GM19351 (cell line): Measurements from ENCODE around the gene PIM1.
"Not testable (repeated sequence)": the region's sequence is repeated elsewhere in the genome, so short reads cannot be mapped to it uniquely, and the experiment has no call there.

Experiments
- ATAC-seq: cut with Tn5 transposase; IDR thresholded peaks from one replicate; pipeline ENCODE4 v1.9.1; 2021; ENCODE audit warnings: mild to moderate bottlenecking, moderate library complexity; ENCODE audit not compliant: unreplicated experiment

PIM1 gene

DNA sequence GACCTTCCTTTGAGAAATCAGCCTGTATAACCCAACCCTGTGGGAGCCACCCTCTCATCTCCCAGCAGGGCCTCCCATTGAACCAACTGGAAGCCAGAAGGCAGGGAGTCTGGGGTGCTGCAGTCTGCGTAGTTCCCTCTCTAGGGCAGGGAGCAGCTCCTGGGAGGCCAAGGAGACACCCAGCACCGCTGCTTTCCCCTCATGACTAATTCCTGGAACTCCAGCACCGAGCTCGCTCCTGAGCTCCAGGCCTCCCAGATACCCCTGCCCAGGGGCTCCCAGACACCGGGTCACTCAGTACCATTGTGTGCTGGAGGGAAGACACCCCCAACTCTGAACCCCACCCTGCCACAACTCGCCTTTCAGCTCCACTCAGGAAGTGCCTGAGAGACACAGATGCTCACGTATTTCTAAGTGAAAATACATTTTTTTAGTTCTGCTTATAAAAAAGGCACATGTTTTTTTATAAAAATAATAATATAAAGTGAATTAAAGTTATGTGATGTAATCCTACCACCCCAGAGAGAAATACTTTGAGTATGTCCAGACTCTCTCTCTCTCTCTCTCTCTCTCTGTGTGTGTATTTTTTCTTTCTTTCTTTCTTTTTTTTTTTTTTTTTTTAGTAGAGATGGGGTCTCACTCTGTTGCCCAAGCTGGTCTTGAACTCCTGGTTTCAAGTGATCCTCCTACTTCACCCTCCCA is 17.5 kb downstream of the PIM1 start:
- ATAC-seq, result no peak

DNA sequence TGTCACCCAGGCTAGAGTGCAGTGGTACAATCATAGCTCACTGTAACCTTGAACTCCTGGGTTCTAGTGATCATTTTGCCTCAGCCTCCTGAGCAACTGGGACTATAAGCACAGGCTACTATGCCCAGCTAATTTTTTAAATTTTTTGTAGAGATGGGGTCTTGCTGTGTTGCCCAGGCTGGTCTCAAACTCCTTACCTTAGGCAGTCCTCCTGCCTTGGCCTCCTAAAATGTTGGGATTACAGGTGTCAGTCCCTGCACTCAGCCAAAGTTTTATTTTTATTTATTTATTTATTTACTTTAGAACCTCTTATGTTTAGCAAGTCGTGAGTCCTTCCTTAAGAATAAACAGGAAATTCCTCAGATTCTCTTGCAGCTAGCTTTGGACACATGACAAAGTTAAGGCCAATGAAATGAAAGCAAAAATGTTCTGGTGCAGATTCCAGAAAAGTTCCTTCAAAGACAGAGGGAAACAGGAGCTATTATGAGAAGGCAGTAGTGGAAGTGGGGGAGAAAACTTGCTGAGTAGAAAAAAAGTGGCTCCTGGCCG is 19.1 kb downstream of the PIM1 start:
- ATAC-seq, result no peak

DNA sequence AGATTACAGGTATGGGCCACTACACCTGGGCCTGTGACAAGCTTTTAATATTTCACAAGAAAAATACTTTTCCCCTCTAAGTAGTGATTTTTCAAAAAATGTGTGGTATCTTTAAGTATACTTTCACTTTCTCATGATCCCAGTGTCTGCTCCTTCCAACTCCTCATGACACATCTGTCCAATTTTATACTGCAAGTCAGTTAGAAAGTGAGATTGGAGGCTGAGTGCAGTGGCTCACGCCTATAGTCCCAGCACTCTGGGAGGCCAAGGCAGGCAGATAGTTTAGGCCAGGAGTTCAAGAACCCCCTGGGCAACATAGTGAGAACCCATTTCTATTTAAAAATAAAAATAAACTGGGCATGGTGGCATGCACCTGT is 20.2 kb downstream of the PIM1 start:
- no peak for ATAC-seq

DNA sequence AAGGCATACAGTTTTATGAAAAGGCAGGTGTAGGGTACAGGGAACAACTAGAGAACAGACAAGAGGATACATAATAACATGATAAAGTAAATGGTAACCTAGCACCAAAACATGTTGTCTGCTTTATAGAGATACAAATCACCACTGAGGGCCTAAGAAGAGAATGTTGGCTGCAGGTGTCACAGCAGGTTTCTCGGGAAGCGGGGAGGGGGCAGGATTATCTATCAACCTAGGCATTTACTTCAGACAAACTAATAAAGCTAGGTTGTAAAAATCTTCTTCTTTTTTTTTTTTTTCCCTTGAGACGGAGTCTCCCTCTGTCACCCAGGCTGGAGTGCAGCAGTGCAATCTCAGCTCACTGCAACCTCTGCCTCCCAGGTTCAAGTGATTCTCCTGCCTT is 22.7 kb downstream of the PIM1 start:
- no peak for ATAC-seq

DNA sequence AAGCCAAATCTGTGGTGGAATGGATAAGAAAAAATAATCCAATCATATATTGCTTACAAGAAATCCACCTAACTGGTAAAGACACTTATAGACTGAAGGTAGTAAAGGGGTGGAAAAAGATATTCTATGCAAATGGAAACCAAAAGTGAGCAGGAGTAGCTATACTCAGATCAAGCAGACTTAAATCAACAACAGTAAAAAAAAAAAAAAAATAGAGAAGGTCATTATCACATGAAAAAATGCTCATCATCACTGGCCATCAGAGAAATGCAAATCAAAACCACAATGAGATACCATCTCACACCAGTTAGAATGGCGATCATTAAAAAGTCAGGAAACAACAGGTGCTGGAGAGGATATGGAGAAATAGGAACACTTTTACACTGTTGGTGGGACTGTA is 24.9 kb downstream of the PIM1 start:
- ATAC-seq, result not testable (repeated sequence)

DNA sequence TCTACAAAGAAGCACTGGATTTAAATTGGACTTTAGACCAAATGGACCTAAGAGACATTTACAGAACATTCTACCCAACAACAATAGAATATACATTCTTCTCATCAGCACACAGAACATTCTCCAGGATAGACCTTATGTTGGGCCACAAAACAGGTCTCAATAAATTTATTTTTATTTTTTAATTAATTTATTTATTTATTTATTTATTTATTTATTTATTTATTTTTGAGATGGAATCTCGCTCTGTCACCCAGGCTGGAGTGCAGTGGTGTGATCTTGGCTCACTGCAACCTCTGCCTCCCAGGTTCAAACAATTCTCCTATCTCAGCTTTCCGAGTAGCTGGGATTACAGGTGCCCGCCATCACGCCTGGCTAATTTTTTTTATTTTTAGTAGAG is 26.5 kb downstream of the PIM1 start:
- not testable (repeated sequence) for ATAC-seq

DNA sequence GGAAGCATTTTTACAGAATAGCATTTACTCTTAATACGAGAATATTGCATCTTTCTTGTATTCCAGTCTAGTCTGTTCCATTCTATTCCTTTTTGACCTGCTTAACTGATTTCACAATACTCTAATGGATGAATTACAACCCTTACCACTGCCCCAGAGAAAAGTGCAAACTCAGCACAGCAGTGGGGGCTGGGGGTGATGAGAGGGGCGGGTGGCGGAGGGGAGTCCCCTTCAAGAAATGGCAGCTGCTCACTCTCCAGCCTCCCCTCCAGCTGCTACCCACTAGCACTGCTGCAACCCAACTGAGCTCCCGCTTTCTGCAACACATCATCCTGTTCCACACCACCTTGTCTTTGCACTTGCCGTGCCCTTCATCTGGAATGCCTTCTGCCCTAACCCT is 30.1 kb downstream of the PIM1 start:
- no peak for ATAC-seq

DNA sequence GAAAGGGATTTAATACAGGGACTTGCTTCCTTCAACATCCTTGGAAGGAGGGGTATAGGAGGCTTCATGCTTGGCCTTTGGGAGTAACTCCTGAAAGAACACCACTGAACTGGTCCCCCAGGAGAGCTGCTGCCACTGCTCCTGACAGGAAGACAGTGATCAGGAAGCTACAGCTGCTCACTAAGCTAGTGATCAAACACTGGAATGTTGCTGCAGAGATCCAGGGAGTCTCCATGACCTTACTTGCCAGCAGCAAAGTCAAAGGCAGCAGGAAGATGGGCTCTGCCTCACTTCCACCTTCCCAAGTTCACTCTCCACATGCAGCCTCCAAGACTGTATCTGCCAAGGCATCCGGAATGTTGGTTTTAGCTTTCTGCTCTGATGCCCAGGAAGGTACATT is 31.8 kb downstream of the PIM1 start:
- no peak for ATAC-seq

DNA sequence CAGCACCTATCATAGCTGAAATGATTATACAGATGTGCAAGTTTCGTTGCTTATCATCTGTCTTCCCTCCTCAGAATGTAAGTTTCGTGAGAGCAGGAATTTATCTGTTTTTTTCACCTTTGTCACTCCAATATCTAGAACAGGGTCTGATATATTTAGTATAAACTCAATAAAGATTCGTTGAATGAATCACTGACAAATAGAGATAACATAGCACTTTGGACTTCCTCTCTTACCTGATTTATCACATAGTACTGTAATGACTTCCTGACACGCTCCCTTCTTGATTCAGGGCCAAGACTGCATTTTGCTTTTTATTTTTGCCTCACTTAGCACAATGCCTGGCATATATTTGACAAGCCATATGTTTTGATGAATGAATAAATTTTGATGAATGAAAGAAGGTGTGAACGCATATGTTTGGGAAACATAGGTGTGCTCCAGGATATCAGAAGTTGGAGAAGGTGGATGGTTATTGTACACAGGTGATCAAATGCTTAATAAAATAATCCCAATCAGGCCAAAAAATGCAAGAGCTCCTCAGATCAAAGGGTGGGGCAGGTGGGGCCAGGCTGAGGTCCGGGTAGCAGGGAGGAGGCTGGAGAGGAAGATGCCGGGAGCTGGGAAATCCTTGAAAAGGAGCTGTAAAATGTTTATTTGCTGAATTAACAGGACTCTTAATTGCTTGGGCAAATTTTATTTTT is 33.0 kb downstream of the PIM1 start:
- no peak for ATAC-seq

DNA sequence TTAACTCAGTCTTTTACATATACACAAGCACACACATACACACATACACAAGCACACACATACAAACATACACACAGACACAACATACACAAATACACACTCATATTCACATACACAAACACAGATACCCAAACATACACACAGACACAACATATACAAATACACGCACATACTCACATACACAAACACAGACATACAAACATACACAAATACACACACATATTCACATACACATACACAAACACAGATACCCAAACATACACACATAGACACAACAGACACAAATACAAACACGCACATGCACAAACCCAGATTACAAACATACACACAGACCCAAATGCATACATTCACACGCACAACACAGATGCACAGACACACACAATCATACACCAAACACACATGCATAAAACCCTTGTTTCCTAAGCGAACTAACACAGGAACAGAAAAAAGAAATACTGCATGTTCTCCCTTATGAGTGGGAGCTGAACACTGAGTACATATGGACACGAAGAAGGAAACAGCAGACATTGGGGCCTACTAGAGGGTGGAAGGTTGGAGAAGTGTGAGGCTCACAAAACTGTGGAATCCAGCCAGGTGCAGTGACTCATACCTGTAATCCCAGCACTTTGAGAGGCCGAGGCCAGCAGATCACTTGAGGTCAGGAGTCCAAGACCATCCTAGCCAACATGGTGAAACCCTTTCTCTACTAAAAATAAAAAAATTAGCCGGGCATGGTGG is 34.2 kb downstream of the PIM1 start:
- ATAC-seq, result no peak

DNA sequence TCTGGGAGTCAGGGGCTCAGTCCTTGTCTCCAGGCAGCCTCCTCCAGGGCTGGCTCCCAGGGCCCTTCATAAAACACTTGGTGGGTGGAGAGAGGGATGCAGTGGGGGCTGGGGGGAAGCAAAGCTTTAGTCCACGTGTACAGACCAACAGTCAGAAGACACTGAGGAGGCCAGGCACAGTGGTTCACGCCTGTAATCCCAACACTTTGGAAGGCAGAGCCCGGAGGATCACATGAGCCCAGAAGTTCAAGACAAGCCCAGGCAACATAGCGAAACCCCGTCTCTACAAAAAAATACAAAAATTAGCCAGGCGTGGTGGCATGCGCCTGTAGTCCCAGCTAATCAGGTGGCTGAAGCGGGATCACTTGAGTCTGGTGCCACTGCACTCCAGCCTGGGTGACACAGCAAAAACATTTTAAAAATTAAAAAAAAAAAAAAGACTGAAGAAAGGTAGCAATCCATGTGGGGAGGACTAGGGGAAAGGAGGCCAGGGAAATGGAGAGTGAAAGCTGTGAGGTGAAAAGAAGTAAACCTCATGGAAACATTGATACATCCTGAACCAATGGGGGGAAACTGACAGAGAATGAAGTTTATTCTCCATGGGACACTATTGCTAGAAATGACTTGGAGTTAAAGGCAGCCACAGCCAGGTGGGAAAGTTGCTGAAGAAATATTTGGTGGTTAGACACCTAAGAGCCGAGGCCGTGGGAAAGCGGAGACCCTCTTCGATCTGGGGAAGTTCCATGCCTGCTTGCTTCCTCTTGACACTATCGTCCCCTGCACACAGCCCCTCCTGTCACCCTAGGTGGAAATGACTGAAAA is 35.4 kb downstream of the PIM1 start:
- ATAC-seq, result no peak

DNA sequence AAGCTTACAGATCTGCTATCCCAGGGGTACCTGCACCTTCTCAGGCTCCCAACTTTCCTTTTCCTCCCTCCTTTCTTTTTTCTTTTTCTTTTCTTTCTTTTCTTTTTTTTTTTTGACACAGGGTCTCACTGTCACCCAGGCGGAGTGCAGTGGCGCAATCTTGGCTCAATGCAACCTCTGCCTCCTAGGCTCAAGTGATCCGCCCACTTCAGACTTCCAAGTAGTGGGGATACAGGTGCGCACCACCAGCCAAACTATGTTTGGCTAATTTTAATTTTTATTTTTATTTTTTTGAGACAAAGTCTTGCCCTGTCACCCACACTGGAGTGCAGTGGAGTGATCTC is 36.0 kb downstream of the PIM1 start:
- no peak for ATAC-seq

DNA sequence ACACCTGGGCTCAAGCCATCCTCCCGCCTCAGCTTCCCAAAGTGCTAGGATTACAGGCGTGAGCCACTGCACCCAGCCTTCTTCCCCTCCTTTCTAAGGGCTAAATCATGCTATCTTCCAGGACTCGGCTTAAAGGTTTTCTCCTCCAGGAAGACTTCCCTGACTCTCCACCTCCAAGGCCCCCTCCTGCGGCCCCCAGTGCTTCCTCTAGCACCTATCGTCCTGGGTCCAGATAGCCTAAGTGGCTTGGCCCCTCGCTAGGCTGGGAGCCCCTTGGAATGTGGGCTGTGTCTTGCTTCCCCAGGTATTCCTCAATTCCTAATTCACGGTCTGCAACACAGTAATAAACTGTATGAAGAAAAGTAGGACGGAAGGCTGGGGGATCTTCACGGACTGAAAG is 36.7 kb downstream of the PIM1 start:
- ATAC-seq, result no peak

DNA sequence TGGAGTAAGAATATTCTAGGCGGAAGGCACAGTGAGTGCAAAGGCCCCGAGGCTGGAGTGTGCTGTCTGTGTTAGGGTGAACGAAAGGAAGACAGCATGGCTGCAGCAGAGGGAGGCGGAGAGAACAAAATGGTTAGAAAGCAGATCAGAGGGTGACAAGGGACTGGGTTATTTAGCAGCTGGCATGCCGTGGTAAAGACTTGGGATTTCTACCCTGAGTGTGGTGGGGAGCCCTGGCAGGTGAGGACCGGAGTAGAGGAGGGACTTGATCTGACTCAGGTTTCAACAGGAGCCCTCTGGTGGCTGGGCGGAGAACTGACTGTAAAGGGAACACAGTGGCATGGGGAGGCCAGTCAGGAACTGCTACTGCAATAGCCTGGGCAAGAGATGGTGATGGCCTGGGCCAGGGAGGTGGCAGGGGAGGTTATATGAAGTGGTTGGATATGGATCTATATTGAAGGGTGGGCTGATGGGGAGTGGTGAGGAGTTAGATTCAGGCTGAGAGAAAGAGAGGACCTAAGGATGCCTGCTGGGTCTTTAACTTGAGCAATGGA is 38.0 kb downstream of the PIM1 start:
- no peak for ATAC-seq

DNA sequence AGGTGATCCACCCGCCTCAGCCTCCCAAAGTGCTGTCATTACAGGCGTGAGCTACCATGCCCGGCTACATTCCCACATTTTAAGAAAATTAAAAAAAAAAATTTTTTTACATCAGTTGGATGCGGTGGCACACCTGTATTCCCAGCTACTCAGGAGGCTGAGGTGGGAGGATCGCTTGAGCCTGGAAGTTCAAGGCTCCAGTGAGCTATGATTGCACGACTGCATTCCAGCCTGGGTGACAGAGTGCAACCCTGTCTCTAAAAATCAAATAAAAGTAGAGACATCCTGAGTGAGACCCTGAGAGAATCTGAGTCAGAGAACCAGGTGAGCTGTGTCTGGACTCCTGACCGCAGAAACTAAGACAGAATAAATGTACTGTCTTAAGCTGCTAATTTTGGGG is 38.8 kb downstream of the PIM1 start:
- ATAC-seq, result no peak

DNA sequence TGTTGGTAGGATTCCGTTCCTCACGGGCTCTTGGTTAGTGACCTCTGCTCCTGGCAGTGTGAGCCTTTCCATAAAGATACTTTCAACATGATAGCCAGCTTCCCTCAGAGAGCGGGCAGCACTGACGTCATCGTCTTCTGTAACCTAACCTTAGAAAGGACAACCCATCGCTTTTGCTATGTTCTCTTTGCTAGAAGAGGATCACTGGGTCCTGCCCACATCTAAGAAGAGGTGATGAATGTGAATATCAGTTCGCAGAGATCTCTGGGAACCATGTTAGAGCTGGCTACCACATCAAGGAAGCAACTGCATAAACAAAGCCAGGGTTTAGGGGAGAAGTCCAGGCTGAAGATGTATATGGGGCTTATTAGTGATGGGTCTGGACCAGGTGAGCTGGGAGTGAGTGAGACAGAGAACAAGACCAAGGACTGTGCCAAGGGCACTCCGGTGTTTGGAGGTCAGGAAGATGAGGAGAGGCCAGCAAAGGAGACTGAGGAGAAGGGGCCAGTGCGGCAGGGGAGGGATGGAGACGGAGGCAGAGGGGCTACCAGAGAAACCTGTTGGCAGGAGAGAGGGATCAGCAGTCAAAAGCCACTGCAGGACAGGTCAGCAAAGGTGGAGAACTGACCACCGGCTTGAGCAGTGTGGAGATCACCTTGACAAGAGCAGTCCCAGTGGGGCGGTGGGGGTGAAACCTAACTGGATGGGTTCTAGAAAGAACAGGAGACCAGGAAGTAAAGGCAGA is 39.7 kb downstream of the PIM1 start:
- no peak for ATAC-seq

DNA sequence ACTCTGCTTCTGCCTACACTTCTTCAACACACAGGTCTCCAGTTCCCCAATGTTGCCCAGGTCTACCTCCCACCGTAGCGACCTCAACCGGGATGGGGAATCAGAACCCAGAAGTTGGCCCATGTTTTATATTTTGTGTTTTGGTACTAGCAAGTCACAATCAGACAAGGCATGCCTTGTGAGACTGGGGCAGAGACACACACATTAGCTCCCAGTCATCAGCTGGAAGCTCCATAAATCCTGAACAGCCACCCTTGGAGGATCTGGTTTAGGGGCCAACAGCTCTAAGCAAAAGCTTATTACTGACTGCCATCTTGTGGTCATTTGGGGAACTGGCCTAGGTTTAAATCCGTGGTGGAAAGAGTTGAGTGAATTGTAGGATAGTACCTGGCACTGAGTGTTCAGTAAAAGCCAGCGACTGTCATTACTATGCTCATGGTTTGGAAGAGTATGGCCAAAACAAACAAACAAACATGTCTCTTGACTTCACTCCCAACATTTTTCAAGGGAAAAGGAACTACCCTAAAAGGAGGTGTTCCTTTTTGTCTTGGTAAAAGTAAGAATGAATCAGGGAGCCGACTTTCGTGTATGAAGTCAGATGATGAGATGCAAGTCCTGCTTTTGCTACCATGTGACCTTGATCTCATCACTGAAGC is 40.5 kb downstream of the PIM1 start:
- ATAC-seq, result no peak

DNA sequence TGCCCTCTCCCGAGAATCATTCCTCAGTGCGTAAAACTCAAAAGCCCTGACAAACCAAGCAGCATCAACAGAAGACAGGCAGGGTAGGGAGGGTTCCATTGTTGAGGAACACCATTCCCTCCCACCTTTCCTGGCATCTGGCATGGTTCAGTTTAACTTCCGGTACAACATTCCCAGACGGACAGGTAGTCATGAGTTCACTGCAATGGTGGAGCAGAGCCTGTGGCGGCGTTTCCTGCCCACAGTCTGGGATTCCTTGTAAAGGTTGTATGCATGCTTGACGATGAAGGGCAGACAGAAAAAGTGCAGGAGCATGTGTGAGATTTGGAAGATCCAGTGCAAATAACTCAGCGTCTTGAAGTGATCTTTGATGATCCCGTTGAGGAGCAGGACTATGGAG is 42.3 kb downstream of the PIM1 start:
- no peak for ATAC-seq

DNA sequence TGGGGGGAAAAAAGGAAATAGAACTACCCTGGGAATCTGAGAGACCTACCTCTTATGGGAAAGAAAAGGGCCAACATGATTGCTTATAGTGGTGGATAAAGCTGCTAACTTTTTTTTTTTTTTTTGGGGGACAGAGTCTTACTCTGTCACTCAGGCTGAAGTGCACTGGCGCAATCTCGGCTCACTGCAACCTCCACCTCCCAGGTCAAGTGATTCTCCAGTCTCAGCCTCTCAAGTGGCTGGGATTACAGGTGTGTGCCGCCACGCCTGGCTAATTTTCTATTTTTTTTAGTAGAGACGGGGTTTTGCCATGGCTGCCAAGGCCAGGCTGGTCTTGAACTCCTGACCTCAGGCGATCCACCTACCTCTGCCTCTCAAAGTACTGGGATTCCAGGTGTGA is 48.1 kb downstream of the PIM1 start:
- ATAC-seq, result no peak

DNA sequence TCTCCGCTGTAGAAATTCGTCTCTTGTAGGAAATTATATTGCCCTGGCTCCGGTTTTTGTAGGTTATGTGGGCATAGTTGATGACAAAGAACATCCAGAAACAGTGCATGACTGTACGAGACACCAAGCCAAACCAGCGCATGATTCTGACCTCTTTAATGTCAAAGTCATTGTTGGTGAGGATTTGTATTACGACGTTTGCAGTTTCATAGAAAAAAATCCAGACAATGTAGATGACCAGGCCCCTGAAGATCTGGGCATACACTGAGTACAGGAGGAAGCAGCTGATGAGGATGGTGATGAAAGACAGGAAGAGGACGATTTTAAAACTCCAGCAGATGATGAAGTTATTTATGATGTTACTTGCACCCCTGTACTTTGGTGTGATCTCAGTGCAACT is 48.6 kb downstream of the PIM1 start:
- ATAC-seq, result no peak
